ENCODE data around the gene PLD1. TPM values are rescaled to one million over a fixed set of nuclear protein-coding genes. Genes with fewer than 3 reads are reported as not detected.

The PLD1 gene
- total and polyA plus RNA-seq, 2 of the 8 experiments (the other 6 are each of a cell fraction or from before 2014, with no cell fraction given), result 1.2 to 2.6 TPM

GRCh38 chr3:171797873-171798272 is 12.4 kb downstream of the PLD1 start:
- no peaks in the 10 kb centered on the region for H3K79me2 ChIP-seq (ENCODE audit: control insufficient read depth in 1 of 2, insufficient read depth in 2 of 2, low read length in 2 of 2)
- no peak overlapping the region for H3K14ac ChIP-seq (ENCODE audit: insufficient read length)
- CTCF ChIA-PET (ENCODE audit: partially characterized antibody), result interaction anchor here (1.0 kb wide), 1 partner anchor 9 kb away, joined by 3 read pairs; no protein-coding TSS in a partner anchor
- no peaks in the 10 kb centered on the region for H3K9me3 ChIP-seq (ENCODE audit: insufficient read depth in 2 of 2, low read depth in 1 of 2, low read length in 1 of 2)
- H4K20me1 ChIP-seq (replicated peaks in 1 of 2; ENCODE audit: control insufficient read depth in 1 of 2, insufficient read depth in 2 of 2, low read length in 2 of 2), result no peaks in the 10 kb centered on the region
- TF ChIP-seq CTCF (IDR thresholded peaks at IDR 0.05; ENCODE audit: control extremely low read depth in 1 of 3, insufficient read depth in 1 of 3, low read depth in 1 of 3, low read length in 3 of 3), result no peak
- no peak for TF ChIP-seq SP1 (IDR thresholded peaks at IDR 0.05; ENCODE audit: low read depth, low read length)
- TF ChIP-seq BACH1 (IDR thresholded peaks at IDR 0.05; ENCODE audit: low read length), result no peak
- TF ChIP-seq KDM4A (IDR thresholded peaks at IDR 0.05; ENCODE audit: low read depth, low read length, severe bottlenecking), result no peak
- no peak for TF ChIP-seq KDM1A (IDR thresholded peaks at IDR 0.05; ENCODE audit: borderline replicate concordance, low read length)
- TF ChIP-seq SP2 (IDR thresholded peaks at IDR 0.05; ENCODE audit: low read length), result no peak
- TF ChIP-seq SIX5 (IDR thresholded peaks at IDR 0.05; ENCODE audit: low read depth, low read length), result no peak
- H2AFZ ChIP-seq (ENCODE audit: low read length), result no peak overlapping the region
- no peak overlapping the region for H2AK5ac ChIP-seq (ENCODE audit: low read depth, low read length)
- H3K4me3 ChIP-seq (ENCODE audit: extremely low read depth in 1 of 4, insufficient read depth in 2 of 4, low read depth in 3 of 4, low read length in 4 of 4), result no peak overlapping the region
- FAIRE-seq (no peak), DNase-seq (ENCODE audit: low read depth in 1 of 2, low spot score in 2 of 2) (no peak)
- no peaks in the 10 kb centered on the region for H3K36me3 ChIP-seq (ENCODE audit: control insufficient read depth in 2 of 4, insufficient read depth in 4 of 4, low read length in 3 of 4)
- no peak overlapping the region for H2BK12ac ChIP-seq (ENCODE audit: low read depth, low read length)
- H2BK20ac ChIP-seq (ENCODE audit: low read length), result no peak overlapping the region
- H3K4me2 ChIP-seq (ENCODE audit: insufficient read depth in 1 of 2, low read depth in 2 of 2, low read length in 2 of 2), result no peak overlapping the region; a peak in 1 of 4 replicates
- no peak overlapping the region for H2BK120ac ChIP-seq (replicated peaks; ENCODE audit: low read depth, low read length)
- H3K4ac ChIP-seq (replicated peaks; ENCODE audit: insufficient read length, low read depth, low read length), result no peak overlapping the region
- no peak overlapping the region for H3K9ac ChIP-seq (replicated peaks in 1 of 4; ENCODE audit: extremely low read depth in 1 of 4, low read depth in 3 of 4, low read length in 3 of 4)
- H3K4me1 ChIP-seq (replicated peaks in 1 of 4; ENCODE audit: control insufficient read depth in 3 of 4, insufficient read depth in 4 of 4, low read length in 3 of 4), result peaks cover 0 to 7% (median 3%) of the 10 kb centered on the region in 4 experiments; a peak in 2 of 7 replicates
- H4K5ac ChIP-seq (ENCODE audit: insufficient read length, low read depth, low read length), result no peak overlapping the region
- no peak overlapping the region for H4K91ac ChIP-seq (replicated peaks; ENCODE audit: insufficient read length, low read length)
- no peak overlapping the region for H4K8ac ChIP-seq (ENCODE audit: extremely low read depth, insufficient read depth, low read length)
- no peaks in the 10 kb centered on the region for H3K27me3 ChIP-seq (replicated peaks in 1 of 4; ENCODE audit: control insufficient read depth in 3 of 4, extremely low read depth in 1 of 4, insufficient read depth in 3 of 4, low read length in 3 of 4)
- H3K79me1 ChIP-seq (ENCODE audit: low read depth, low read length), result no peaks in the 10 kb centered on the region
- H3K23me2 ChIP-seq (ENCODE audit: low read depth, low read length), result no peaks in the 10 kb centered on the region
- no peak overlapping the region for H3K23ac ChIP-seq (ENCODE audit: insufficient read length)
- no peak overlapping the region for H3K27ac ChIP-seq (ENCODE audit: low read depth, low read length)
- POLR2A ChIA-PET (ENCODE audit: partially characterized antibody), result no interaction called here
- no peak overlapping the region for H3K18ac ChIP-seq (ENCODE audit: extremely low read depth, low read length)
- no peak overlapping the region for H2BK15ac ChIP-seq (ENCODE audit: low read length)
- H2BK5ac ChIP-seq (ENCODE audit: low read depth, low read length), result no peak overlapping the region
- 86% methylated on average over 3 of the region's 3 CpGs; no CpG with 5 or more reads in 1 of the 2 experiments for WGBS, 2 experiments (ENCODE audit: extremely low coverage in 1 of 2, insufficient coverage in 1 of 2, insufficient read length in 1 of 2, insufficient replicate concordance in 2 of 2, low coverage in 1 of 2, low lambda C conversion rate in 2 of 2, missing lambda C conversion rate in 1 of 2)
- no peak overlapping the region for H3K56ac ChIP-seq (replicated peaks; ENCODE audit: insufficient read length, low read depth, low read length)

All from H1 (cell line).